GM18507 (cell line): ENCODE results near the gene TRIM39.

Experiments
- DNase-seq: peaks from one replicate; pipeline ENCODE4 v3.0.0; 2011; ENCODE audit warnings: low read depth; ENCODE audit not compliant: insufficient read length; ENCODE audit errors: extremely low spot score
- FAIRE-seq: peaks from 2 replicates; lab custom pipeline; 2011; peaks lifted over from hg19 to GRCh38; lab: Jason Lieb, UNC

Gene TRIM39

GRCh38 chr6:30325873-30326525 is 728 bp upstream of the TRIM39 start:
- DNase-seq: no peak
- FAIRE-seq: peak; percentile 66

- DNase-seq (no peak), FAIRE-seq (no peak)
Measured at GRCh38 chr6:30327232-30327746, 562 bp downstream of the TRIM39 start.

GRCh38 chr6:30328397-30328796 is 1.7 kb downstream of the TRIM39 start:
- no peak for FAIRE-seq
- no peak for DNase-seq

- FAIRE-seq (no peak), DNase-seq (no peak)
Measured at GRCh38 chr6:30329331-30329730, 2.6 kb downstream of the TRIM39 start.

- DNase-seq (no peak), FAIRE-seq (no peak)
Measured at GRCh38 chr6:30331981-30332380, 5.3 kb downstream of the TRIM39 start.

- DNase-seq (no peak), FAIRE-seq (no peak)
Measured at GRCh38 chr6:30334075-30334783, 7.5 kb downstream of the TRIM39 start.

GRCh38 chr6:30340589-30341054 is 13.9 kb downstream of the TRIM39 start:
- no peak for DNase-seq
- no peak for FAIRE-seq

GRCh38 chr6:30341218-30341617 is 14.5 kb downstream of the TRIM39 start:
- FAIRE-seq: no peak
- DNase-seq: no peak

- DNase-seq: no peak
Measured at GRCh38 chr6:30341728-30342127, 15.0 kb downstream of the TRIM39 start.

GRCh38 chr6:30344191-30344867 is 17.6 kb downstream of the TRIM39 start:
- FAIRE-seq (no peak), DNase-seq (no peak)

More at GRCh38 chr6:30341728-30342127, 15.0 kb downstream of the TRIM39 start:
- FAIRE-seq: no peak

- FAIRE-seq (peak; percentile 88), DNase-seq (peak; percentile 92)
Measured at GRCh38 chr6:30344868-30345671, 18.3 kb downstream of the TRIM39 start, which contains the start of gene RPP21. Gene RPP21 (plus strand): TSS chr6:30345156. CDS start chr6:30345172, 16 bp downstream.

- DNase-seq (no peak), FAIRE-seq (no peak)
Measured at GRCh38 chr6:30345852-30346251, 19.1 kb downstream of the TRIM39 start.

- FAIRE-seq: peak; percentile 63
- no peak for DNase-seq
Measured at GRCh38 chr6:30348957-30349356, 22.2 kb downstream of the TRIM39 start.

GRCh38 chr6:30349421-30350177 is 22.9 kb downstream of the TRIM39 start:
- FAIRE-seq (peak; percentile 5), DNase-seq (no peak)

GRCh38 chr6:30350524-30350923 is 23.8 kb downstream of the TRIM39 start:
- no peak for FAIRE-seq

GRCh38 chr6:30352550-30352949 is 25.8 kb downstream of the TRIM39 start:
- FAIRE-seq: no peak
- no peak for DNase-seq

More at GRCh38 chr6:30350524-30350923, 23.8 kb downstream of the TRIM39 start:
- no peak for DNase-seq

- no peak for DNase-seq
- FAIRE-seq: no peak
Measured at GRCh38 chr6:30355281-30355680, 28.6 kb downstream of the TRIM39 start.

- DNase-seq: no peak
- no peak for FAIRE-seq
Measured at GRCh38 chr6:30356536-30356935, 29.8 kb downstream of the TRIM39 start.
